Naive B cell (primary cell): ENCODE data around the gene OR2V2. TPM values are rescaled to one million over a fixed set of nuclear protein-coding genes. Genes with fewer than 3 reads are reported as not detected.
"Not testable (repeated sequence)": the region's sequence is repeated elsewhere in the genome, so short reads cannot be mapped to it uniquely, and the experiment has no call there.

Experiments
- ATAC-seq, 2 donors: fragments of 150-1000 bp; cut with Tn5 transposase; 2 replicates each; pipeline ENCODE4 v1.10.0; 2021; ENCODE audit warnings: low read depth in 2 of 2, mild to moderate bottlenecking in 2 of 2, moderate library complexity in 2 of 2
- DNase-seq: peaks from one replicate; pipeline ENCODE4 v3.0.0; 2022
- H3K27ac Mint-ChIP-seq, 6 donors: one replicate each; pipeline ENCODE4 v1.8.0; 2020 to 2022; ENCODE audit warnings: mild to moderate bottlenecking in 6 of 6, mixed read lengths in 6 of 6, moderate library complexity in 5 of 6, inconsistent platforms in 2 of 6
- H3K27me3 Mint-ChIP-seq, 3 donors: one replicate each; pipeline ENCODE4 v1.8.0; 2021 to 2022; ENCODE audit warnings: mixed read lengths in 3 of 3, mild to moderate bottlenecking in 1 of 3
- H3K36me3 Mint-ChIP-seq, 2 donors: one replicate each; pipeline ENCODE4 v1.8.0; 2020 to 2022; ENCODE audit warnings: mixed read lengths in 2 of 2, inconsistent platforms in 1 of 2, mild to moderate bottlenecking in 1 of 2
- H3K4me1 Mint-ChIP-seq, 3 donors: one replicate each; pipeline ENCODE4 v1.8.0; 2020 to 2022; ENCODE audit warnings: mixed read lengths in 3 of 3, inconsistent platforms in 1 of 3, mild to moderate bottlenecking in 1 of 3, moderate library complexity in 1 of 3
- H3K4me3 Mint-ChIP-seq, 8 donors: one replicate each; pipeline ENCODE4 v1.8.0; 2020 to 2022; ENCODE audit warnings: mild to moderate bottlenecking in 8 of 8, mixed read lengths in 8 of 8, moderate library complexity in 8 of 8, inconsistent platforms in 2 of 8
- H3K9me3 Mint-ChIP-seq, 7 donors: one replicate each; pipeline ENCODE4 v1.8.0; 2020 to 2022; ENCODE audit warnings: mixed read lengths in 7 of 7, mild to moderate bottlenecking in 5 of 7, inconsistent platforms in 2 of 7, moderate library complexity in 1 of 7
- polyA plus RNA-seq, 6 donors: library from polyadenylated mRNA; unstranded; fragments of 300-500 nt; fragmentation: Illumina TruSeq; gene quantifications; one replicate each; pipeline ENCODE4 v1.2.3, GENCODE V29; 2021; ENCODE audit warnings: low read depth in 6 of 6

Gene OR2V2
- polyA plus RNA-seq, 6 donors from 2014 or later = not detected

DNA sequence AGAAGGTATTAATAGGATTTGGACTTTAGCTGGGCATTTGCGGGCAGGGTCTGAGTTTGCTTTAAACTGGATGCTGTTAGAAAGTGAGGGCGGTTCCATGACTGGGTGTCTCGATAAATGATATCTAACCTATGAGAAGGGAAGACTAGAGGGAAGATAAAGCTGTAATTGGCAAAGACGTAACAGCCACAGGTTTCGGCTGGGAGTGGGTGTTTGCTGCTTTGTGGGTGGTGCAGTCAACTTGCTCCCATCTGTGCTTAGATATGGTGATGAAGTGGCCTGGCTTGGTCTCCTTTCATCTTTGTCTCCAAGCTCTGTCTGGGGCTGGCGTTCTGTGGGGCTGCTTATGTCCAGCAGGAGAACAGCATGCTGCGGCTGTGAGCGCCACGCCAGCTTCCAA is 39.7 kb upstream of the OR2V2 start:
- Mint-ChIP-seq H3K36me3 (peaks cover 0 to 7% of the 10 kb centered on the region in 2 donors), H3K4me3 (no peak overlapping the region), H3K27me3 (peaks cover 58 to 86% (median 80%) of the 10 kb centered on the region in 3 donors), H3K9me3 (peaks cover 0 to 7% (median 2%) of the 10 kb centered on the region in 7 donors), H3K27ac (no peak overlapping the region), H3K4me1 (peaks cover 10 to 20% (median 16%) of the 10 kb centered on the region in 3 donors)
- ATAC-seq (no peak), DNase-seq (no peak)

DNA sequence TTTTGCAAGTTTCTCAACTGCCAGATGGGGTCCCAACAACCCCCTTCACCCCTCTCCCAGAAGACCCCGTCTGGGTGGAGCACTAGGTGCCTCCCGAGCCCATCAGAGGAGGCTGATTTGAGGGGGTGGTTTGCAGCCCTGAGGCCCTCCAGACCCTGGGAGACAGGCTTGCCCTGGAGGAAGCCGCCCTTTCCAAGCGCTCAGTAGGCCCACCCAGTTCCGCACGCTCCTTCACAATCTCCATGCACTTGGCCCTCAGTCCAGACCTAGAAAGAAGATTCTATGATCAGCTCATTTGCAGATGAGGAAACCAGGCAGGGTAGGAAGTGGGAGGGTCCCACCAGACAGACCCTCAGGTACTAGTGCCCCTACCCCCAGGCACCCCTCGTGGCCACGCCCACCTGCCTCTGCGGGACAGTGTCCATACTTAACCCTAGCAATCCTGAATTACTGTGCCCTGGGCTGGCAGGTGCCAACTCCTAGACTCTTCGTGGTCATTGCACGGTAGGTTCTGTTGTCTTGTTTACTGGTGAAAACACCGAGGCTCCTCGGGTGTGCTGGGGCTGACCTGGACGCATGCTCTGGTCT is 38.7 kb upstream of the OR2V2 start:
- H3K4me1 Mint-ChIP-seq = peaks cover 10 to 20% (median 16%) of the 10 kb centered on the region in 3 donors
- peaks cover 0 to 7% (median 2%) of the 10 kb centered on the region in 7 donors for H3K9me3 Mint-ChIP-seq
- DNase-seq (no peak), ATAC-seq (no peak)
- H3K36me3 Mint-ChIP-seq = peaks cover 0 to 7% of the 10 kb centered on the region in 2 donors
- no peak overlapping the region for H3K4me3 Mint-ChIP-seq
- no peak overlapping the region for H3K27ac Mint-ChIP-seq
- peaks cover 58 to 90% (median 80%) of the 10 kb centered on the region in 3 donors for H3K27me3 Mint-ChIP-seq

DNA sequence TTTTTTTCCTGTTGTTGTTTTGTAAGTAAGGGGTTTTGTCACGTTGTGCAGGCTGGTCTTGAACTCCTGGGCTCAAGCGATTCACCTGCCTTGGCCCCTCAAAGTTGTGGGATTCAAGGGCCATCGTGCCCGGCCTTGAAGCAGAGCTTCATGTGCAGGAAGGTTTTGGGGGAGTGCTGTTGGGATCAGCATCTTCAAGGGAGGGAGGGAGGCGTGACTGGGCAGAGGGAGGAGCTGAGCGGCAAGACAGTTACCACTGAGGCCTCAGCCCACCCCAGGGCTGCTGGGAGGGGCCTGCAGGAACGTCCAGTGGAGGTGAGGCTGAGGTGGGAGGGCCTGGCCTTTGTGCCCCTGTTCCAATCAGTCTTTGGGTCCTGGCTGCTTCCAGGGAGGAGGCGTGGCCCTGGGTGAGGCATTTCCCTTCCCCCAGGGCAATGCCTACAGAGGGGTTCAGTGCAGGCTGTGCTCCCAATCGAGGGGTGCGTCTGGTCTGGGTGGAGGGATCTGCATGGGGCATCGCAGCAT is 37.8 kb upstream of the OR2V2 start:
- ATAC-seq (no peak), DNase-seq (no peak)
- Mint-ChIP-seq H3K27ac (no peak overlapping the region), H3K27me3 (peaks cover 57 to 91% (median 80%) of the 10 kb centered on the region in 3 donors), H3K4me3 (no peak overlapping the region), H3K4me1 (peaks cover 5 to 16% (median 13%) of the 10 kb centered on the region in 3 donors), H3K36me3 (no peaks in the 10 kb centered on the region), H3K9me3 (peaks cover 0 to 9% (median under 1%) of the 10 kb centered on the region in 7 donors)

DNA sequence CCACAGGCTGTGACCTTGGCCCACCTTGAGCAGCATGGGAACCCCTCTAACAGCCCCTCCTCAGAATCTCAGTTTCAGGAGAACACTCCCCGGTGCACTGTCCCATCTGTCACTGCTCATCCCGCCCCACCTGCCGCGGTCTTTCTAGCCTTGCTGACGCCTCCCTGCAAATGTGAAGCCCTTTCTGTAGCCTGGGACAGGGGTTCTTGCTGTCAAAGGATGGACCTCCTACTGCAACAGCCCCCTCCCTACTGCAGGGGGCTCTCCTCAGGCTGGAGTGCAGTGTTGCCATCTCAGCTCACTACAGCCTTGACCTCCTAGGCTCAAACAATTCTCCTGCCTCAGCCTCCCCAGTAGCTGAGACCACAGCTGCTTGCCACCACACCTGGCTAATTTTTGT is 36.4 kb upstream of the OR2V2 start:
- ATAC-seq (no peak), DNase-seq (no peak)
- Mint-ChIP-seq H3K4me3 (no peak overlapping the region), H3K27ac (peak overlapping the region in 1 of 6 donors; percentile 82), H3K27me3 (peaks cover 58 to 89% (median 79%) of the 10 kb centered on the region in 3 donors), H3K9me3 (peaks cover 0 to 19% (median 8%) of the 10 kb centered on the region in 7 donors), H3K4me1 (peaks cover 6 to 14% (median 14%) of the 10 kb centered on the region in 3 donors), H3K36me3 (no peaks in the 10 kb centered on the region)

DNA sequence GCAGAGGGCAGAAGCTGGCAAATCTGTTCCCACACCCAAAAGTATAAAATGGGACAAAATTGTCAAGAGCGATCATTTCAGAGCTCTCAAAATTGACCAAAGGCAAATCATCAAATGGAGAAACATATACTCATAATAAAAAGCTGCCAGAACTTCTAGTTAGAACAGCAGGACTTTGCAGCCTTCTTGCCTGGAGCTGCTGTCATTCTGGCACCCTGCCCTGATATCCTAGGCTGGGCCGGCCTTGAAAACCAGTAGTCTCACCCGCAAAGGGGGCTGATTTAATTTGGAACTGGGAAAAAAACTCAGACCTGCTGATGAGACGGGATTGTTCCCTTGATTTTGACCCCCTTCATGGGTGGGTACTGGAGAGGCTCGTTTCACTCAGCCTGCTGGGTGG is 34.9 kb upstream of the OR2V2 start:
- Mint-ChIP-seq H3K4me1 (peaks cover 6 to 14% (median 13%) of the 10 kb centered on the region in 3 donors), H3K27ac (no peak overlapping the region), H3K27me3 (peaks cover 65 to 90% (median 82%) of the 10 kb centered on the region in 3 donors), H3K4me3 (no peak overlapping the region), H3K9me3 (peaks cover 0 to 19% (median 8%) of the 10 kb centered on the region in 7 donors), H3K36me3 (peaks cover 3 to 6% of the 10 kb centered on the region in 2 donors)
- DNase-seq = no peak
- ATAC-seq = no peak

DNA sequence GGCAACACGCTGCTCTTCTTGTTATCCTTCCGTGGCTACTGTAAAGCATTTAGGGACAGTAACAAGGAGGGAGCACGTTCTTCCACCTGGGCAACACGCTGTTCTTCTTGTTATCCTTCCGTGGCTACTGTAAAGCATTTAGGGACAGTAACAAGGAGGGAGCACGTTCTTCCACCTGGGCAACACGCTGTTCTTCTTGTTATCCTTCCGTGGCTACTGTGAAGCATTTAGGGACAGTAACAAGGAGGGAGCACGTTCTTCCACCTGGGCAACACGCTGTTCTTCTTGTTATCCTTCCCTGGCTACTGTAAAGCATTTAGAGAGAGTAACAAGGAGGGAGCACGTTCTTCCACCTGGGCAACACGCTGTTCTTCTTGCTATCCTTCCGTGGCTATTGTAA is 33.8 kb upstream of the OR2V2 start:
- H3K4me1 Mint-ChIP-seq = peaks cover 6 to 14% (median 13%) of the 10 kb centered on the region in 3 donors

DNA sequence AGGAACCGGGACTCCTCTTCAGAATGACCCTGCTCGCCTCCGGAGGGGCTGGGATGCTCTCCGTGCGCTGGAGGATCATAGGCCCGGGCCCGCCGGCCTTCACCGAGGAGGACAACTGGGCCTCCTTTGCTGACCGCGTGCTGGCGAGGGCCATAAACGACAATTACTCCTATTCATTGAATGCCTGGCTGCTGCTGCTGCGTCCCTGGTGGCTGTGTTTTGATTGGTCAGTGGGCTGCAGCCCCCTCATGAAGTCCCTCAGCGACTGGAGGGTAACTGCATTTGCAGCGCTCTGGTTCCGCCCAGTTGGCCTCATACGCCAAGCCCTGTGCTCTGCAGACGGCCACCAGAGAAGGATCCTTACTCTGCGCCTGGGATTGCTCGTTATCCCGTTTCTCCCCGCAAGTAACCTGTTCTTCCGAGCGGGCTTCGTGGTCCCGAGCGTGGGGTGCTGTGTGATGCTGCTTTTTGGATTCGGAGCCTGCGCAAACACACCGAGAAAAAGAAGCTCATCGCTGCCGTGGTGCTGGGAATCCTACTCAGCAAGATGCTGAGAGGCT is 33.0 kb upstream of the OR2V2 start:
- ATAC-seq (no peak), DNase-seq (no peak)
- H3K27me3 Mint-ChIP-seq = peaks cover 67 to 89% (median 82%) of the 10 kb centered on the region in 3 donors
- H3K36me3 Mint-ChIP-seq = peaks cover 3 to 7% of the 10 kb centered on the region in 2 donors
- peak overlapping the region in 1 of 8 donors; percentile 16 for H3K4me3 Mint-ChIP-seq
- peaks cover 6 to 14% (median 13%) of the 10 kb centered on the region in 3 donors for H3K4me1 Mint-ChIP-seq
- peak overlapping the region in 3 of 6 donors; percentile 9 to 89 (median 28) for H3K27ac Mint-ChIP-seq
- H3K9me3 Mint-ChIP-seq = peaks cover 0 to 19% (median 8%) of the 10 kb centered on the region in 7 donors

More for the DNA sequence above, 33.8 kb upstream of the OR2V2 start:
- H3K9me3 Mint-ChIP-seq = peaks cover 0 to 19% (median 8%) of the 10 kb centered on the region in 7 donors
- not testable (repeated sequence) for H3K27ac Mint-ChIP-seq, H3K4me3 Mint-ChIP-seq, ATAC-seq, DNase-seq, H3K36me3 Mint-ChIP-seq
- peaks cover 67 to 89% (median 82%) of the 10 kb centered on the region in 3 donors for H3K27me3 Mint-ChIP-seq

DNA sequence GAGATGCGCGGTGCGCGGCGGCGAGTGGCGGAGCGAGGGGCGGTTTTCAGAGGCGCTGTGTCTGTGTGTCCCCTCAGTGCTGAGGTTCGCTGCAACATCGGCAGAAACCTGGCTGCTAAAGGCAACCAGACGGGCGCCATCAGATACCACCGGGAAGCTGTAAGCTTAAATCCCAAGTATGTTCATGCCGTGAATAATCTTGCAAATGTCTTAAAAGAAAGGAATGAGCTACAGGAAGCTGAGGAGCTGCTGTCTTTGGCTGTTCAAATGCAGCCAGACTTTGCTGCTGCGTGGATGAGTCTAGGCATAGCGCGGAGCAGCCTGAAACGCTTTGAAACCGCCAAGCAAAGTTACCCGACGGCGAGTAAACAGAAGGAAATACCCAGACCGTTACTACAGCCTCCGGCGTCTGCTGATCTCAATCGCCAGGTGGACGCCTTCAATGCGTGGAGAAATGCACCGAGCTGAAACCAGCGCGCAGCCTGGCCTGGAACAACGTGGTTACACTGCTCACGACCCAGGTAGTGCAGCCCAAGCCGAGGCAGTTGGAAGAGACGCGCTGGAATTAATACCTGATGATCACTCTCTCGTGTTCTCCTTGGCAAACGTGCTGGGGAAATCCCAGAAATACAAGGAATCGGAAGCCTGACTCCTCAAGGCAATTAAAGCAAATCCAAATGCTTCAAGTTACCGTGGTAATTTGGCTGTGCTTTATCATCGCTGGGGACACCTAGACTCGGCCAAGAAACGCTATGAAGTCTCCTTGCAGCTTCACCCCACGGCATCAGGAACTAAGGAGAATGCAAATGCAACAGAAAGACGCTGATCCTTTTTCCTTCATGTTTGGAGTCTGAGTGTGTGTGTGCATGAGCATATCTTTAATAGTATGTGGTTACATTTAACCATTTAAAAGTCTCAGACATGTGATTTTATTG is 32.3 kb upstream of the OR2V2 start:
- Mint-ChIP-seq H3K27ac (peak overlapping the region in 3 of 6 donors; percentile 28 to 89 (median 77)), H3K9me3 (peaks cover 0 to 19% (median 8%) of the 10 kb centered on the region in 7 donors), H3K36me3 (peaks cover 3 to 7% of the 10 kb centered on the region in 2 donors), H3K4me3 (peak overlapping the region in 5 of 8 donors; percentile 16 to 68 (median 54)), H3K27me3 (peaks cover 70 to 88% (median 82%) of the 10 kb centered on the region in 3 donors), H3K4me1 (peaks cover 6 to 14% (median 13%) of the 10 kb centered on the region in 3 donors)
- peak; percentile 26 for DNase-seq
- peak; percentile 65 to 89 for ATAC-seq

DNA sequence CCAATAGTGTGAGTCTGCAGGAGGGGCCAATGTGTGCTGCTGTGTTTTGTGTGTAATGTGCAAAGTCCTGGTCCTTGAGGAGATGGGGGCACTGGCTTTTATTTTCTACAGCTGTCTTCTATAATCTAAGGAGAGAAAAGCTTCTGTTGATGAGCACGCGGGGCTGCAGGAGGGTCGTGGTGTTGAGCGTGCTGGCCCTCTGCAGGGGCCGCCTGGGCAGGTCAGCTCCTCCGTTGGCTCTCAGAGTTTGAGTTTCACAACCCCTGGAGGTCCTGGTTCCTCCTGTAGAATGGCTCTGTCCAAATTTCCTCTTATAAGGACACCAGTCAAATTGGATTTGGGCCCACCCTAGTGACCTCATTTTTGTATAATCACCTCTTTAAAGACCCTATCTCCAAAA is 29.0 kb upstream of the OR2V2 start:
- H3K4me1 Mint-ChIP-seq = peaks cover 6 to 14% (median 13%) of the 10 kb centered on the region in 3 donors
- peaks cover 3 to 7% of the 10 kb centered on the region in 2 donors for H3K36me3 Mint-ChIP-seq
- no peak for ATAC-seq

DNA sequence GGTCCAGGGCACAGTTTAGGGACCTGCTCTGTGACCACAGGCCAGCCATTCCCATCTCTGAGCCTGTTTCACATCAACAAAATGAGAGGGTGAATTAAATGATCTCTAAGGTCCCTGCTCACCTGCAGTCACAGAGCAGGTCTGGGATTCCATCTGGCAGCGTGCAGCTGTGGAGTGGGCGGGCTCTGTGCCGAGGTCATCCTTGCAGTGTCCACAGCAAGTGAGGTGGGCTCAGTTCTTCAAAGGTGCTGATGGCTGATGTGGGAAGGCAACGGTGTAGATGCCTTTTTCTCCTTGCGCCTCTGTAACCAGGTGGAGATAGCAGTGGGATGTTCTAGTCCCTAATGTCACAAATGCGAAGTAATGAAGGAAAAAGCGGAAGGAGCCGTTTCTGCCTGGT is 28.3 kb upstream of the OR2V2 start:
- peaks cover 6 to 14% (median 11%) of the 10 kb centered on the region in 3 donors for H3K4me1 Mint-ChIP-seq
- no peak overlapping the region for H3K27ac Mint-ChIP-seq
- peaks cover 79 to 87% (median 85%) of the 10 kb centered on the region in 3 donors for H3K27me3 Mint-ChIP-seq
- no peak for ATAC-seq
- H3K36me3 Mint-ChIP-seq = peaks cover 3 to 7% of the 10 kb centered on the region in 2 donors
- peaks cover 0 to 15% (median 6%) of the 10 kb centered on the region in 7 donors for H3K9me3 Mint-ChIP-seq
- no peak for DNase-seq
- H3K4me3 Mint-ChIP-seq = no peak overlapping the region

More for the DNA sequence above, 29.0 kb upstream of the OR2V2 start:
- DNase-seq = no peak
- Mint-ChIP-seq H3K27me3 (peaks cover 83 to 90% (median 87%) of the 10 kb centered on the region in 3 donors), H3K4me3 (no peak overlapping the region), H3K9me3 (peaks cover 0 to 19% (median 9%) of the 10 kb centered on the region in 7 donors), H3K27ac (no peak overlapping the region)

DNA sequence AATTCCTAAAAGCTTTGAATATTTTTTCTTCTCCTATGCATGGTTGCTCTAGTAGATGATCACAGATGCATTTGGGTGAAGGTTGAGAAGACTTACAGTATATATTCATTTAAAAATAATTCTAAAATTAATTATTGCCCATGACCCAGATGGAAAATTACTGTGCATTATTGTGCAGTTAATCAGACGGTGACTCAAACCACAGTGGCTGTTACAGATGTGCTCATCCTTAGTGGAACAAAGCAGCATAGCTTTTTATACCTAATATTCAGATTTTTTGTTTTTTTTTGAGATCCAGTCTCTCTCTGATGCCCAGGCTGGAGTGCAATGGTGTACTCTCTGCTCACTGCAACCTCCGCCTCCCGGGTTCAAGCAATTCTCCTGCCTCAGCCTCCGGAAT is 27.1 kb upstream of the OR2V2 start:
- Mint-ChIP-seq H3K27ac (no peak overlapping the region), H3K4me1 (peaks cover 3% of the 10 kb centered on the region in 3 donors), H3K36me3 (peaks cover 3 to 7% of the 10 kb centered on the region in 2 donors), H3K27me3 (peaks cover 74 to 87% (median 85%) of the 10 kb centered on the region in 3 donors), H3K4me3 (no peak overlapping the region), H3K9me3 (peaks cover 0 to 9% (median 4%) of the 10 kb centered on the region in 7 donors)
- no peak for DNase-seq
- ATAC-seq = no peak

DNA sequence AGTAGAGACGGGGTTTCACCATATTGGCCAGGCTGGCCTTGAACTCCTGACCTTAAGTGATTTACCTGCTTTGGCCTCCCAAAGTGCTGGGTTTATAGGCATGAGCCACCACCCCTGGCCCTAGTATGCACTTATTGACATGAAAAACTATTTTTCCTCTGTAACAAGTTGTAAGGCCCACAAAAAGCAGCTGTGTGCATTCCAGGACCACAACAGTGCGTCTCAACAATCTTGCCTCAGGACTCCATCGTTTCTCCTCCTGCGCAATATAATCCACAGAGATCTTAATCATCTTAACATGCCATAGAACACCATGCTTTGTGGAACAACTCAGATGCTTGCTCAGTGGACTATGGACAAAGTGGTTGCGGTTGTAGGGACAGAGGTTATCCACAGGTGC is 26.6 kb upstream of the OR2V2 start:
- Mint-ChIP-seq H3K27ac (no peak overlapping the region), H3K4me1 (no peaks in the 10 kb centered on the region), H3K4me3 (no peak overlapping the region), H3K36me3 (peaks cover 3 to 7% of the 10 kb centered on the region in 2 donors), H3K9me3 (peaks cover 0 to 4% (median under 1%) of the 10 kb centered on the region in 7 donors), H3K27me3 (peaks cover 69 to 87% (median 83%) of the 10 kb centered on the region in 3 donors)
- DNase-seq = no peak
- no peak for ATAC-seq
